Fibroblast of the conjunctiva (primary cell): ENCODE measurements around the gene LMX1B.
"Not testable (repeated sequence)": the region's sequence is repeated elsewhere in the genome, so short reads cannot be mapped to it uniquely, and the experiment has no call there.

Source experiments
- DNase-seq: peaks from one replicate; pipeline ENCODE4 v3.0.0-alpha.2; 2010; ENCODE audit warnings: low read depth

The LMX1B gene

GRCh38 chr9:126635061-126635460 lies 21.3 kb downstream of the LMX1B start:
- DNase-seq, result no peak

GRCh38 chr9:126635661-126636439 lies 22.1 kb downstream of the LMX1B start:
- DNase-seq, result no peak

- no peak for DNase-seq
Measured at GRCh38 chr9:126636983-126637798, 23.5 kb downstream of the LMX1B start.

- DNase-seq, result no peak
Measured at GRCh38 chr9:126638571-126639132, 24.9 kb downstream of the LMX1B start.

- DNase-seq, result no peak
Measured at GRCh38 chr9:126639318-126640000, 25.7 kb downstream of the LMX1B start.

- no peak for DNase-seq
Measured at GRCh38 chr9:126641118-126641851, 27.6 kb downstream of the LMX1B start.

GRCh38 chr9:126642010-126642744 lies 28.4 kb downstream of the LMX1B start:
- no peak for DNase-seq

- DNase-seq, result no peak
Measured at GRCh38 chr9:126642839-126643238, 29.1 kb downstream of the LMX1B start.

- DNase-seq, result no peak
Measured at GRCh38 chr9:126643945-126644527, 30.3 kb downstream of the LMX1B start.

GRCh38 chr9:126646162-126646561 lies 32.4 kb downstream of the LMX1B start:
- DNase-seq, result no peak

GRCh38 chr9:126647585-126648411 lies 34.1 kb downstream of the LMX1B start:
- no peak for DNase-seq

GRCh38 chr9:126649477-126649876 lies 35.7 kb downstream of the LMX1B start:
- DNase-seq, result no peak

- DNase-seq, result no peak
Measured at GRCh38 chr9:126650404-126651341, 36.9 kb downstream of the LMX1B start.

GRCh38 chr9:126652140-126652582 lies 38.4 kb downstream of the LMX1B start:
- no peak for DNase-seq

GRCh38 chr9:126654124-126654523 lies 40.4 kb downstream of the LMX1B start:
- DNase-seq, result no peak

- not testable (repeated sequence) for DNase-seq
Measured at GRCh38 chr9:126656214-126656613, 42.5 kb downstream of the LMX1B start.

- no peak for DNase-seq
Measured at GRCh38 chr9:126658201-126658825, 44.6 kb downstream of the LMX1B start.
